ENCODE measurements around the gene CA12. TPM values are rescaled to one million over a fixed set of nuclear protein-coding genes. Genes with fewer than 3 reads are reported as not detected.

CA12 gene
- total RNA-seq, 1 donor from 2014 or later, result 0.97 TPM

- Mint-ChIP-seq H3K27me3 (ENCODE audit: unreplicated experiment) (no peaks in the 10 kb centered on the region), H3K27ac (ENCODE audit: unreplicated experiment) (no peak overlapping the region), H3K36me3 (ENCODE audit: unreplicated experiment) (no peaks in the 10 kb centered on the region), H3K9me3 (ENCODE audit: unreplicated experiment) (no peaks in the 10 kb centered on the region), H3K4me1 (ENCODE audit: unreplicated experiment) (peaks cover 23% of the 10 kb centered on the region), H3K4me3 (ENCODE audit: unreplicated experiment) (no peak overlapping the region)
- TF ChIP-seq, protein P1, sequence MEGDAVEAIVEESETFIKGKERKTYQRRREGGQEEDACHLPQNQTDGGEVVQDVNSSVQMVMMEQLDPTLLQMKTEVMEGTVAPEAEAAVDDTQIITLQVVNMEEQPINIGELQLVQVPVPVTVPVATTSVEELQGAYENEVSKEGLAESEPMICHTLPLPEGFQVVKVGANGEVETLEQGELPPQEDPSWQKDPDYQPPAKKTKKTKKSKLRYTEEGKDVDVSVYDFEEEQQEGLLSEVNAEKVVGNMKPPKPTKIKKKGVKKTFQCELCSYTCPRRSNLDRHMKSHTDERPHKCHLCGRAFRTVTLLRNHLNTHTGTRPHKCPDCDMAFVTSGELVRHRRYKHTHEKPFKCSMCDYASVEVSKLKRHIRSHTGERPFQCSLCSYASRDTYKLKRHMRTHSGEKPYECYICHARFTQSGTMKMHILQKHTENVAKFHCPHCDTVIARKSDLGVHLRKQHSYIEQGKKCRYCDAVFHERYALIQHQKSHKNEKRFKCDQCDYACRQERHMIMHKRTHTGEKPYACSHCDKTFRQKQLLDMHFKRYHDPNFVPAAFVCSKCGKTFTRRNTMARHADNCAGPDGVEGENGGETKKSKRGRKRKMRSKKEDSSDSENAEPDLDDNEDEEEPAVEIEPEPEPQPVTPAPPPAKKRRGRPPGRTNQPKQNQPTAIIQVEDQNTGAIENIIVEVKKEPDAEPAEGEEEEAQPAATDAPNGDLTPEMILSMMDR (IDR thresholded peaks at IDR 0.05), result no peak
- DNase-seq (ENCODE audit: extremely low spot score, unreplicated experiment), result no peak
Observed at GRCh38 chr15:63330926-63331325, 50.7 kb downstream of the CA12 start.

DNA sequence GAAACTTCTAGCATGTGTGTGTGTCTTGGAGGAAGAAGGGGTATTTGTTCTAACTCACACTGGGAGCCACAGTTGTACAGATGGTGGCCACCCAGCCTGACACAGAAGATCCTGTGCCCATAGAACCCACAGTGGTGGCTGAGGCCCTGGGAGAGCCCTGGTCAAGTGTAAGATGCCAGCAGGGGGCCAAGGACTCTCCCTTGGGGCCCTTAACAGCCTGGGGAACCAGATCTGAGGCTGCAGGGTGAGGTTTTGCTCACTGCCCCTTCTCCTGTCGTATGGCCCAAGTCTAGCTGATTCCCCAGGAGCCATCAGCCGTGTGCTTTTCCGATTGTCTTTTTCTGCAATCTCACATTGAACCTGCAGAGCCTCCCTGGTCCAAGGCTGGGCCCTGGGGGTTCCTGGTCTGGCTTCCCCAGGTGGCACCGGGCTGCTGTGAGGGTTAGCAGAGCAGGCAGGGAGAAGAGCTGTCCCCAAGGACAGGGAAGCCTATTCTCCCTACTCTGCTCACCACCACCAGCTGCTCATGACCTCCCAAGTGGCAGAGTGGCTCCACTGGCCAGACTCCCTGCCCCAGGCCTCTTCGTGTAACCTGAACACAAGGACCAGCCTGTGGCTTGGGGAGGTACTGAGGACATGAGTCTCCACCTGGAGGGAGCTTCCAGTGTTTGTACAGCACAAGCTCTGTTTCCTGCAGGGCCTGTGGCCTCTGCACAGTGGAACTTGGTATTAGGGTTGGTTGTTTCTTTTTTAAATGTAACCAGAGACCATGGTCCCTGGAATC is 51.9 kb downstream of the CA12 start:
- Mint-ChIP-seq H3K4me3 (ENCODE audit: unreplicated experiment) (no peak overlapping the region), H3K27me3 (ENCODE audit: unreplicated experiment) (no peaks in the 10 kb centered on the region), H3K9me3 (ENCODE audit: unreplicated experiment) (no peaks in the 10 kb centered on the region), H3K27ac (ENCODE audit: unreplicated experiment) (no peak overlapping the region), H3K36me3 (ENCODE audit: unreplicated experiment) (no peaks in the 10 kb centered on the region), H3K4me1 (ENCODE audit: unreplicated experiment) (peaks cover 20% of the 10 kb centered on the region)
- TF ChIP-seq, protein P1 (IDR thresholded peaks at IDR 0.05), result no peak
- DNase-seq (ENCODE audit: extremely low spot score, unreplicated experiment), result no peak

DNA sequence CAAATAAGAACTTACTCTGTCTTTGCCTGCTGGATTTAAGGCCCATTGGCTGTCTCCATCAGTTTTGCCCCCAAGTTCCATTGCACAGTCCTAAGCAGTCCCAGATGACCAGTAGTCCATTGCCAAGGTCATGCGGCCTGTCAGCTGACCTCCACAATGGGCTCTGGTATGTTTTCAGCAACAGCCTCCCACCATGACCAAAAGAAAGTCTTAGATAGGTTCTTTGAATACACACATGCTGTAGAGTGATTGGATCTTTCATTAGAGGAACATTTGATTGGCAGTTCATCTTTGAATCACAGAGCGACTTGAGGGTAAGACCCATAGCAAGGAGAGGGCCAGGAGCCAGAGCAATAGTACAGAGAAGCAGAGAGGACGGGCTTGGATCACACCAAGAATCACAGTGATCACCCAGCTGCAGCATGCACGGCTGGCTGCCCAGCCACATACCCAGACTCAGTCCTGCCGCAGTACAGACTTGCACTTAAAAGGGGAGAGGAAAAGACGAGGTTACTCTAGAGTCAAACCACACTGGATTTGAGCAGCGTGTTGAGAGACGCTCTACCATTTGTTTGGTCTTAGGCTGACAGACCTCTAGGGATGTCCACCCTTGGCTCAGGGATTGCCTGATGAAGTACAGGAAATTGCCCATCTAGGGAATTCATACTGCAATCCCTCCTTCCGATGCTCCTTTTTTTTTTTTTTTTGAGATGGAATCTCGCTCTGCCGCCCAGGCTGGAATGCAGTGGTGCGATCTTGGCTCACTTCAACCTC is 53.8 kb downstream of the CA12 start:
- Mint-ChIP-seq H3K4me1 (ENCODE audit: unreplicated experiment) (peaks cover 20% of the 10 kb centered on the region), H3K27ac (ENCODE audit: unreplicated experiment) (no peak overlapping the region), H3K4me3 (ENCODE audit: unreplicated experiment) (no peak overlapping the region), H3K27me3 (ENCODE audit: unreplicated experiment) (no peaks in the 10 kb centered on the region), H3K9me3 (ENCODE audit: unreplicated experiment) (no peaks in the 10 kb centered on the region), H3K36me3 (ENCODE audit: unreplicated experiment) (no peaks in the 10 kb centered on the region)
- TF ChIP-seq, protein P1 (IDR thresholded peaks at IDR 0.05), result no peak
- DNase-seq (ENCODE audit: extremely low spot score, unreplicated experiment), result no peak

GRCh38 chr15:63324770-63325169 is 56.9 kb downstream of the CA12 start:
- Mint-ChIP-seq H3K36me3 (ENCODE audit: unreplicated experiment) (no peaks in the 10 kb centered on the region), H3K4me1 (ENCODE audit: unreplicated experiment) (peaks cover 8% of the 10 kb centered on the region), H3K27ac (ENCODE audit: unreplicated experiment) (no peak overlapping the region), H3K9me3 (ENCODE audit: unreplicated experiment) (no peaks in the 10 kb centered on the region), H3K4me3 (ENCODE audit: unreplicated experiment) (no peak overlapping the region), H3K27me3 (ENCODE audit: unreplicated experiment) (no peaks in the 10 kb centered on the region)
- TF ChIP-seq, protein P1 (IDR thresholded peaks at IDR 0.05), result no peak
- no peak for DNase-seq (ENCODE audit: extremely low spot score, unreplicated experiment)

All from osteocyte (in vitro differentiated cells).